PC-9 (cell line): ENCODE results near the gene ATG4A.

Experiments used
- CTCF ChIP-seq: fragments of 200-600 bp; sonication (generic); conservative IDR thresholded peaks from 2 replicates; pipeline ENCODE4 v1.6.1; 2017; ENCODE audit warnings: mixed run types, antibody characterized with exemption, mild to moderate bottlenecking, moderate library complexity
- EZH2 ChIP-seq: fragments of 200-600 bp; sonication (generic); IDR thresholded peaks from 2 replicates; pipeline ENCODE4 v1.8.0; 2017; ENCODE audit warnings: antibody characterized with exemption, low read depth

DNA sequence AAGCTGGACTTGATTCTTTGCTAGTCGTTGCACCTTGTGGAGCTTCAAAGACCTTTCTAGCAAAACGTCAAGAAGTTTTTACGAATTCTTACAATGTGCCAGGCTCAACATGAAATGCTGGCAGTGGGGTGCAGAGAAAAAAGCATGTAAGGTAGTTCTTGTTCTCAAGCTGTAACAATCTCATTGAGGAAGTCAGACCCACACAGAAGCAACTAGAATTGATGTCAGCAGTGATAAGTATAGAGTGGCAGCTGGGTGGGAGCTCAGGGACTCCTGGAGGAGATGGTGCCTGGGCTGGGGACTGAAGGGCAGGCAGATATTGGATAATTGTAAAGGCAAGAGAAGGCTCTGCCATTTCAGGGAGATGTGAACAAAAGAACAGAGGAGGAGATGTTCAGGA lies 82.3 kb downstream of the ATG4A start:
- TF ChIP-seq CTCF (no peak), EZH2 (no peak)
